Ishikawa (cell line): ENCODE measurements around the gene FAM171A2.

Source experiments
- CEBPB ChIP-seq: IDR thresholded peaks from 2 replicates; pipeline ENCODE4 v1.6.1; 2012
- CREB1 ChIP-seq: IDR thresholded peaks from 2 replicates; pipeline ENCODE4 v1.6.1; 2012; ENCODE audit warnings: low read depth
- EGR1 ChIP-seq: IDR thresholded peaks from 2 replicates; pipeline ENCODE4 v1.6.1; 2012
- EP300 ChIP-seq: IDR thresholded peaks from 2 replicates; pipeline ENCODE4 v1.6.1; 2012; ENCODE audit warnings: borderline replicate concordance
- RAD21 ChIP-seq: IDR thresholded peaks from 2 replicates; pipeline ENCODE4 v1.6.1; 2012; ENCODE audit warnings: low read depth
- REST ChIP-seq: IDR thresholded peaks from 2 replicates; pipeline ENCODE4 v1.6.1; 2012; ENCODE audit warnings: low read depth, mild to moderate bottlenecking
- TAF1 ChIP-seq: IDR thresholded peaks from 2 replicates; pipeline ENCODE4 v1.6.1; 2012; ENCODE audit warnings: low read depth, mild to moderate bottlenecking
- TCF12 ChIP-seq: IDR thresholded peaks from 2 replicates; pipeline ENCODE4 v1.6.1; 2012; ENCODE audit warnings: low read depth
- TEAD4 ChIP-seq: IDR thresholded peaks from 2 replicates; pipeline ENCODE4 v1.6.1; 2012
- YY1 ChIP-seq: IDR thresholded peaks from 2 replicates; pipeline ENCODE4 v1.6.1; 2012; ENCODE audit warnings: low read depth
- ZBTB7A ChIP-seq: IDR thresholded peaks from 2 replicates; pipeline ENCODE4 v1.6.1; 2012; ENCODE audit warnings: low read depth
- TF ChIP-seq, protein P1 (sequence below): IDR thresholded peaks from 2 replicates; pipeline ENCODE4 v1.6.1; 2012

- TF ChIP-seq CREB1 (no peak), CEBPB (no peak), TEAD4 (no peak), EP300 (no peak), RAD21 (no peak), TAF1 (no peak), REST (no peak), EGR1 (no peak), TCF12 (no peak), YY1 (no peak), ZBTB7A (no peak)
- TF ChIP-seq, protein P1, sequence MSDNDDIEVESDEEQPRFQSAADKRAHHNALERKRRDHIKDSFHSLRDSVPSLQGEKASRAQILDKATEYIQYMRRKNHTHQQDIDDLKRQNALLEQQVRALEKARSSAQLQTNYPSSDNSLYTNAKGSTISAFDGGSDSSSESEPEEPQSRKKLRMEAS: no peak
Observed at GRCh38 chr17:44380767-44381166, 17.1 kb upstream of the FAM171A2 start.
